Breast epithelium (tissue), 4 donors: ENCODE measurements around the gene MFSD11. TPM values are rescaled to one million over a fixed set of nuclear protein-coding genes. Genes with fewer than 3 reads are reported as not detected.
A peak's percentile ranks its signal among the peaks of the same experiment; 100 is the strongest.

ENCODE experiments used
- DNase-seq, 2 donors: peaks; one replicate each; pipeline ENCODE4 v3.0.0-alpha.2; 2019; ENCODE audit warnings: low spot score in 2 of 2
- H3K27ac ChIP-seq, 2 donors: fragments of 200-600 bp; sonication (generic) in 1 of 2; one replicate each; pipeline ENCODE4 v1.5.1; 2016 to 2019; ENCODE audit warnings: mild to moderate bottlenecking in 1 of 2
- H3K27me3 ChIP-seq, 2 donors: fragments of 200-600 bp; sonication (generic) in 1 of 2; one replicate each; pipeline versions ENCODE4 v1.5.1 to v1.6.0; 2017 to 2019; ENCODE audit warnings: control low read depth in 1 of 2, mild to moderate bottlenecking in 1 of 2
- H3K36me3 ChIP-seq: fragments of 200-600 bp; one replicate; pipeline ENCODE4 v1.5.1; 2019
- H3K4me1 ChIP-seq, 2 donors: fragments of 200-600 bp; sonication (generic); one replicate each; pipeline ENCODE4 v1.5.1; 2016 to 2019; ENCODE audit warnings: control low read depth in 1 of 2
- H3K4me3 ChIP-seq, 3 donors: fragments of 200-600 bp; sonication (generic); 1 replicate in 2 of 3; 2 replicates in 1 of 3; pipeline ENCODE4 v1.5.1; 2016 to 2019; ENCODE audit warnings: mild to moderate bottlenecking in 3 of 3, moderate library complexity in 2 of 3
- H3K9me3 ChIP-seq, 2 donors: fragments of 200-600 bp; sonication (generic) in 1 of 2; one replicate each; pipeline ENCODE4 v1.5.1; 2016 to 2019; ENCODE audit warnings: control low read depth in 1 of 2
- POLR2A ChIP-seq: fragments of 450-650 bp; IDR thresholded peaks from one replicate; pipeline ENCODE4 v1.6.1; 2016; ENCODE audit warnings: antibody characterized with exemption, mild to moderate bottlenecking, moderate library complexity
- POLR2AphosphoS5 ChIP-seq, 3 donors: sonication (generic); formaldehyde crosslinking; IDR thresholded peaks; one replicate each; pipeline ENCODE4 v1.6.1; 2017; ENCODE audit warnings: antibody characterized with exemption in 3 of 3
- intact Hi-C: fragments of 100-400 bp; cut with DNase I; formaldehyde crosslinking; loops from one replicate; pipeline ENCODE4 v1.15.1; 2023; ENCODE audit warnings: low total_unique reads
- total RNA-seq, 3 donors: library from RNA; depleted of rRNA; stranded (reverse); fragments of >200 nt; gene quantifications; one replicate each; pipeline ENCODE4 v1.1.0, GENCODE V29; 2016
- TF ChIP-seq, protein P1 (sequence below), 3 donors: fragments of 450-650 bp; IDR thresholded peaks; one replicate each; pipeline ENCODE4 v1.5.1; 2016 to 2017; ENCODE audit warnings: antibody characterized with exemption in 3 of 3, mild to moderate bottlenecking in 3 of 3, moderate library complexity in 3 of 3

Gene MFSD11
- total RNA-seq, 3 donors from 2014 or later: 20.6 to 42.6 (median 23.6) TPM

DNA sequence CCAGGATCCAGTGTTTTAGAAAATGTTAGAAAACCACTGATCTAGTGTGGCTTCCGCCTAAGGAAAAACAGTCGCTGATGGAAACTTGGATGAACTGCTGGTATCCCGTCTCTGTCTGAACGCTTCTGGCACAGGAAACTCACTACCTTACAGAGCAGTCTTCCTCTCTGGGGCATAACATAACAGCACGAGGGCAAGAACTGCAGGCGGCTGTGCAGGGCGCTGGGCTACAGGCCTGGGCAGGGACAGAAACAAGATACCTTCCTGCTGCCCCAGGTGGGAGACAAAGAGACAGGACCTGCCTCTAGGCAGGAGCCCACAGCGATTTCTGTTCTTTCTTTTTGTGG lies 37.7 kb upstream of the MFSD11 start:
- H3K36me3 ChIP-seq: no peaks in the 10 kb centered on the region
- peaks cover 0 to 10% of the 10 kb centered on the region in 2 donors for H3K4me1 ChIP-seq
- no peaks in the 10 kb centered on the region for H3K9me3 ChIP-seq
- peak overlapping the region in 2 of 3 donors; percentile 35 to 60 for H3K4me3 ChIP-seq
- no peaks in the 10 kb centered on the region for H3K27me3 ChIP-seq
- peak overlapping the region; percentile 89 to 96 for H3K27ac ChIP-seq
- no peak for DNase-seq
- intact Hi-C loops: no loop called here
- TF ChIP-seq, protein P1, sequence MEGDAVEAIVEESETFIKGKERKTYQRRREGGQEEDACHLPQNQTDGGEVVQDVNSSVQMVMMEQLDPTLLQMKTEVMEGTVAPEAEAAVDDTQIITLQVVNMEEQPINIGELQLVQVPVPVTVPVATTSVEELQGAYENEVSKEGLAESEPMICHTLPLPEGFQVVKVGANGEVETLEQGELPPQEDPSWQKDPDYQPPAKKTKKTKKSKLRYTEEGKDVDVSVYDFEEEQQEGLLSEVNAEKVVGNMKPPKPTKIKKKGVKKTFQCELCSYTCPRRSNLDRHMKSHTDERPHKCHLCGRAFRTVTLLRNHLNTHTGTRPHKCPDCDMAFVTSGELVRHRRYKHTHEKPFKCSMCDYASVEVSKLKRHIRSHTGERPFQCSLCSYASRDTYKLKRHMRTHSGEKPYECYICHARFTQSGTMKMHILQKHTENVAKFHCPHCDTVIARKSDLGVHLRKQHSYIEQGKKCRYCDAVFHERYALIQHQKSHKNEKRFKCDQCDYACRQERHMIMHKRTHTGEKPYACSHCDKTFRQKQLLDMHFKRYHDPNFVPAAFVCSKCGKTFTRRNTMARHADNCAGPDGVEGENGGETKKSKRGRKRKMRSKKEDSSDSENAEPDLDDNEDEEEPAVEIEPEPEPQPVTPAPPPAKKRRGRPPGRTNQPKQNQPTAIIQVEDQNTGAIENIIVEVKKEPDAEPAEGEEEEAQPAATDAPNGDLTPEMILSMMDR (IDR thresholded peaks at IDR 0.05): no peak
- no peak for TF ChIP-seq POLR2AphosphoS5 (IDR thresholded peaks at IDR 0.05)
- no peak for TF ChIP-seq POLR2A

DNA sequence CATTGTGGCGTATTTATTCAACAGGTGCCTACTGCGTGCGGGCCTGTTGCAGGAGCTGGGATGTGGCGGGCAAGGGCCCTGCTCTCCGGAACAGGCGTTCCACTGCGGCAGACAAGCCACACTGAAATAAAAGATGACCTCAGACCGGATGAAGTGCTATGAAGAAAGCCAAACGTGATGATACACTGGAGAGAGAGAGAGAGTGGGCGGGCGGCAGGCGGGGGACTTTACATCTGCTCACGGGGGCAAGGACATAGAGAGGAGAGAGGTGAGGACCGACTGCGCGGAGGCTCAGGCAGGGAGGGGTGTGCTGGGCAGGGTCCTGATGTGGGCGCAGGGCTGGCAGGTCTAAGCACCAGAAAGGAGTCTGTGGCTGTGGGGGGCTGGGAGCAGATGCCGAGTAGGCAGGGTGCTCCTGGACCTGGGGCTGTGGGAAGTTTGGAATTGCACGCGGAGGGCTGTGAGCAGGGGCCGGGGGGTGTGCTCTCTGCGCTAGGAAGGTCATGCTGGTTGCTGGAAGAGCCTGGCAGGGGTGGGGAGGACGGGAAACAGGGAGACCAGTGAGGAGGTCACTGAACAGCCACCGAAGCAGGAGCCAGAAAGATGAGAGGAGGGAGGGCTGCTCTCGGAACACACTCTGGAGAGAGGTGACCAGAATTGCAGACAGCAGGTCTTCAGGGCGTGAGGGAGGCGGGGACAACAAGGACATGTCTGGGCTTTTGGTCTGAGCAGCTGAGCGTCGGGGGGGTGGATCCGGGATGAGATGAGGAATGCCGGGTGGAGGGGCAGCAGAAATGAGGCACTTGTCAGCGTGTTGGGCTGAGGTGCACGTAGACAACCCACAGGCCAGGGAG lies 37.1 kb upstream of the MFSD11 start:
- Histone ChIP-seq H3K27ac (peak overlapping the region; percentile 89 to 96), H3K4me1 (peaks cover 0 to 10% of the 10 kb centered on the region in 2 donors), H3K27me3 (no peaks in the 10 kb centered on the region), H3K4me3 (peak overlapping the region in 2 of 3 donors; percentile 35 to 60), H3K9me3 (no peaks in the 10 kb centered on the region), H3K36me3 (no peaks in the 10 kb centered on the region)
- intact Hi-C loops: no loop called here
- DNase-seq: peak in 1 of 2 donors; percentile 77
- TF ChIP-seq POLR2AphosphoS5 (IDR thresholded peaks at IDR 0.05): peak in 2 of 3 donors; percentile 41 to 47
- TF ChIP-seq POLR2A: no peak

DNA sequence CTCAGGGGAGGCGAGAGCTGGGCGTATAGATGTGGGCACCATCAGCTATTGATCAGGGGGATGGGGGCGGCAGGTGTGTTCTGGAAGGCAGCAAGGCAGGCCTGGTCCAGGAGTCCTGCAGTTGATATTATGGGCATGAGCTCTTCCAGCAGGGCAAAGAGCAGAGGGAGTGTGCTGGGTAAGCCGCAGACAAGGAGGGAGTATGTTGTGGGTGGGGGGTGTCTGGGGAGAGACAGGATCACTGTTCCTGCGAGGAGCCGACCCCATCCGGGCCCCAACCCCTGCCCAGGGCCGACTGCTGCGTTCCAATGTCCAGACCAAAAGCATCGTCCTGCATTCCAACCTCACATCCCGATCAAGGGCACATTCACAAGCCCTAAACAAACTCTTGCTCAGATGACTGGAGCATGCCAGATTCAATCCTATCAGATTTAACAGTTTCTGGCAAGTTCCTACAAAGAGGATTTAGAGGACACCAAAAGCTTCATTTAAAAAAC lies 36.4 kb upstream of the MFSD11 start:
- DNase-seq: no peak
- Histone ChIP-seq H3K4me3 (peak overlapping the region in 1 of 3 donors; percentile 60), H3K27me3 (no peaks in the 10 kb centered on the region), H3K27ac (peak overlapping the region; percentile 89 to 96), H3K4me1 (peaks cover 0 to 10% of the 10 kb centered on the region in 2 donors), H3K36me3 (no peaks in the 10 kb centered on the region), H3K9me3 (no peaks in the 10 kb centered on the region)
- TF ChIP-seq POLR2A: no peak
- TF ChIP-seq, protein P1 (IDR thresholded peaks at IDR 0.05): no peak
- TF ChIP-seq POLR2AphosphoS5 (IDR thresholded peaks at IDR 0.05): no peak
- intact Hi-C loops: no loop called here

DNA sequence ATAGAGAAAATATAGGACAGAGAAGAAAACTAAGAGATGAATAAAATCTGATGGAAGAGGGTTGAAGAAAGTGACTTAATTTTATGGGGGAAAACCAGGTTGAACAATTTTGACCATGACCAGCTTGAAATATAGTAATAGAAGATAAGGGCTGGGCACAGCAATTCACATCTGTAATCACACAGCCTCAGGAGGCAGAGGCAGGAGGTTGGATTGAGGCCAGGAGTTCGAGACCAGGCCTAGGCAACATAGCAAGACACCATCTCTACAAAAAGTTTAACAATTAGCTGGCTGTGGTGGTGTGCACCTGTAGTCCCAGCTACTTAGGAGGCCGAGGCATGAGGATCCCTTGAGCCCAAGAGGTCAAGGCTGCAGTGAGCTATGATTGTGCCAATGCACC lies 35.8 kb upstream of the MFSD11 start:
- H3K27me3 ChIP-seq: no peaks in the 10 kb centered on the region
- no peak overlapping the region for H3K4me3 ChIP-seq
- H3K36me3 ChIP-seq: no peaks in the 10 kb centered on the region
- intact Hi-C loops: no loop called here
- DNase-seq: no peak
- H3K4me1 ChIP-seq: peaks cover 0 to 10% of the 10 kb centered on the region in 2 donors
- no peak for TF ChIP-seq POLR2A
- TF ChIP-seq POLR2AphosphoS5 (IDR thresholded peaks at IDR 0.05): no peak
- TF ChIP-seq, protein P1 (IDR thresholded peaks at IDR 0.05): no peak
- H3K27ac ChIP-seq: peak overlapping the region; percentile 89 to 96
- no peaks in the 10 kb centered on the region for H3K9me3 ChIP-seq

DNA sequence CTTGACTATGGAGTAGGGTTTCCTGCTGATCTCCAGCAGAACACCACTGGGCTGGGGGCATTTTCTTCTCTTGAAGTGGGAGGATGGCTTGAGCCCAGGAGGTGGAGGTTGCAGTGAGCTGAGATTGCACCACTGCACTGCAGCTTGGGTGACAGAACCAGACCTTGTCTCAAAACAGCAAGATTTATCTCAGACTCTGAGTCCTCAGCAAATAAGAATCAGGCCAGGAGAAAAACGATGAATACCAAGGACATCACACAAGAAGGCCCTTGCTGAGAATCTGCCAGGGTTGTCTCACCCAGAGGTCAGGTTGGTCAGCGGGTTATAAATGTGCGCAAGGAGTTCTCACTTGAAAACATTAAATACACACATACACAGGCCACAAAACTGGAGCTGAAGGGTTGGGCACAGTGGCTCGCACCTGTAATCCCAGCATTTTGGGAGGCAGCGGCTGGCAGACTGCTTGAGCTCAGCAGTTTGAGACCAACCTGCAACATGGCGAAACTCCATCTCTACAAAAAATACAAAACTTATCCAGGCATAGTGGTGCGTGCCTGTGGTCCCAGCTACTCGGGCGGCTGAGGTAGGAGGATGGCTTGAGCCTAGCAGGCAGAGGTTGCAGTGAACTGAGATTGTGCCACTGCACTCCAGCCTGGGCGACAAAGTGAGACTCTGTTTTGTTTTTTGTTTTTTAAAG lies 34.8 kb upstream of the MFSD11 start:
- no peak overlapping the region for H3K4me3 ChIP-seq
- H3K9me3 ChIP-seq: no peaks in the 10 kb centered on the region
- intact Hi-C loops: no loop called here
- no peak for DNase-seq
- peaks cover 0 to 3% of the 10 kb centered on the region in 2 donors for H3K4me1 ChIP-seq
- H3K36me3 ChIP-seq: no peaks in the 10 kb centered on the region
- H3K27ac ChIP-seq: peak overlapping the region in 1 of 2 donors; percentile 49
- H3K27me3 ChIP-seq: no peaks in the 10 kb centered on the region
- TF ChIP-seq, protein P1 (IDR thresholded peaks at IDR 0.05): no peak
- TF ChIP-seq POLR2AphosphoS5 (IDR thresholded peaks at IDR 0.05) (no peak), POLR2A (no peak)
